ENCODE results near the gene AARS1.
A peak's percentile ranks its signal among the peaks of the same experiment; 100 is the strongest.
"Not testable (repeated sequence)": the region's sequence is repeated elsewhere in the genome, so short reads cannot be mapped to it uniquely, and the experiment has no call there.

Gene AARS1

DNA sequence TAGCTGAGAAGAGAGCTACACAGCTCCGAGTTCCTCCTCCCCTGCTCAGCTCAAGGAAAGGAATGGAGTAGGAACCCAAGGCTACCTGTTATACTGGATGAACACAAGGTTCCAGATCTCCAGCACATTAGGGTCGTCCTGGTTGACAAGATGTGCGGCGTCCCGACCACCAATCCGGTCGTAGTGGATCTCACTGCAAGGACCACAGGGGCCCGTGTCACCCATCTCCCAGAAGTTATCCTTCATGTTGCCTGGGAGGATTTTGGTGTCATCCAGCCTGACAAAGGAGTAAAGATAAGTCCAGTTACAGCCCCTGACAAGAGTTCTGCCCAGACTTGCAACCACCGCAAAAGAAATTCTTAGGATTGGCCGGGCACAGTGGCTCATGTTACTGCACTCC lies 17.6 kb downstream of the AARS1 start:
- DNase-seq (ENCODE audit: low spot score) = no peak

DNA sequence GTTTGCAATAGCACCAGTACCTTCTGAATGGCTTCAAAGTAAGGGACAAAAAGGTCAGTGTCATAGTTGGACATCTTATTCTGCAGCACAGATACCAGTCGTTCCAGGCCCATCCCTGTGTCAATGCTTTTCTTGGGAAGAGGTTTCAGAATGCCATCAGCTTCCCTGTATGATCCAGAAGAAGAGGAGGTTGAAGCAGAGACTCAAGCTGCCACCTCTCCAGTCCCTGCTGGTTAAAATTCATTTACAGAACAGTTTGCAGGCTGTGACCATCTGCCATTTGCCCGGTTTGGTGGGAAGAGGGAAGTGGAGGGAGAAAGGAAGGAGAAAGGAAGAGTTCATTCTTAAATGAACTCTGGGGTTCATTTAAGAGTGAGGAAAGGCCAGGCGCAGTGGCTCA lies 19.1 kb downstream of the AARS1 start:
- no peak for DNase-seq (ENCODE audit: low spot score)

DNA sequence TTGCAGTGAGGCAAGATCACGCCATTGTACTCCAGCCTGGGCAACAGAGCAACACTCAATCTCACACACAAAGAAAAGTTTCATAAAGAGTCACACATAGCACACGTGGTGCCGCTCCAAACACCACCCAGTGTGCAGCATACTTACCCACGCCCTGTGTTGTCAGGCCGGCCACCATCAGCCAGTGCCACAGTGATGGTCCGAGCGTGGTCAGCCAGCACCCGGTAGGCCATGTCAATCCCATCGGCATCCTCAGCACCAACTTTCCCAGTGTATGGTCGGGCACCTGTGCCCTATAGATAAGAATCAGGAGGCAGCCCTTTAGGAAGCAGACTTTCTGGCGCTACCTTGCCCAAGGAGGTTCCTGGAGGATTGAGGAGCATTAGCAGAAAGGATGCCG lies 19.8 kb downstream of the AARS1 start:
- DNase-seq (ENCODE audit: low spot score) = no peak

DNA sequence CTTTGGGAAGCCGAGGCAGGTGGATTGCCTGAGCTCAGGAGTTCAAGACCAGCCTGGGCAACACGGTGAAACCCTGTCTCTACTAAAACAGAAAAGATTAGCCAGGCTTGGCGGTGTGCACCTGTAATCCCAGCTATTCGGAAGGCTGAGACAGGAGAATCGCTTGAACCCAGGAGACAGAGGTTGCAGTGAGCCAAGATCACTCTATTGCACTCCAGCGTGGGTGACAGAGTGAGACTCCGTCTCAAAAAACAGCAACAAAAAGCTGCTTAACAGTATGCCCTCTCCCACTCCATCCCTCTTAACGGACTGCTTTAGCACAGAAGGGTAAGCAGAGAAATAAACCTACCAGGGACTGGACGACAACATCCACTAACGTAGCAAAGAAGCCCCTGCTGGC lies 21.4 kb downstream of the AARS1 start:
- DNase-seq (ENCODE audit: low spot score) = not testable (repeated sequence)

DNA sequence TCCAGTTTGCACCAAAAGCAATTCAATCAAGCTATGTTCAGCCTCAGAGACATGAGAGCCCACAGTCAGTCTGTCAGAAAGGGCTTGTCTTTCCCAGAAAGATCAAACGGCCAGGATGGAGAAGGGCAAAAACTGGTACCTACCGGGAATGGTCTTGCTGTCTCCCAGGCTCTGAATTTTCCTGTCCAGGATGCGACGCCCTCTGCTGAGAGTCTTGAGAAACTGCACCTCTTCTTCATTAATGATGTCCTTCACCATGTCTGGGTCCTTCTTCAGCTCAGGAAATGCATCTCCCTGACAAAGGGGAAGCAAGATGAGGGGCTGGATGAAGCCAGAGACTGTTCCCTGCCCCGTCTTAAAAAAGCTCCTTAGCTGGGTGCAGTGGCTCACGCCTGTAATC lies 21.8 kb downstream of the AARS1 start:
- DNase-seq (ENCODE audit: low spot score) = peak; percentile 75

DNA sequence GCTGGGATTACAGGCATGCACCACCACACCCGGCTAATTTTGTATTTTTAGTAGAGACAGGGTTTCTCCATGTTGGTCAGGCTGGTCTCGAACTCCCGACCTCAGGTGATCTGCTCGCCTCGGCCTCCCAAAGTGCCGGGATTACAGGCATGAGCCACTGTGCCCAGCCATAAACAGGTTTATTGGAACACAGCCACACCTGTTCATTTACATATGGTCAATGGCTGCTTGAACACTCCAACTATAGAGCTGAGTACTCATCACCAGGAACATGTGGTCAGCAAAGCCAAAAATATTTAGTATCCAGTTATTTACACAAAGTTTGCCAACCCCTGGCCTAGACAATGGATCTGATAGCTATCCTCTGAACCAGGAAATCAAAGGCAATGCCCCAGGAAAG lies 29.4 kb downstream of the AARS1 start:
- not testable (repeated sequence) for DNase-seq (ENCODE audit: low spot score)

DNA sequence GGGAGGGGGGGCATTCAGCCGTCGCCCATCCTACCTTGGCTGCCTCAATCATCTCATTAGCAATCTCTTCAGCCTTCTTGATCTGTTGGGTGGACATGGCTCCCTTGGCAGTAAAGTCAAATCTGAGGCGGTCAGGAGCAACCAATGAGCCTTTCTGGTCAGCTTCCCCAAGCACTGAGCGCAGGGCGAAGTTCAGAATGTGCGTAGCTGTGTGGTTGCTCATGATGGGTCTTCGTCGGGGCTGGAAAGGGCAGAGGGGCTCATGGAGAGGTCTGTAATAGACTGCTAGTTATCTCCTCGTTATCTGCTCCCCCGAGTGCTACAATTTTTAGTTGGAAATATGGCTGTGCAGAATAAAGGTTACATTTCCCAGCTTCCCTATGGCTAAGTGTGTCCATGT lies 30.4 kb downstream of the AARS1 start:
- DNase-seq (ENCODE audit: low spot score) = no peak

DNA sequence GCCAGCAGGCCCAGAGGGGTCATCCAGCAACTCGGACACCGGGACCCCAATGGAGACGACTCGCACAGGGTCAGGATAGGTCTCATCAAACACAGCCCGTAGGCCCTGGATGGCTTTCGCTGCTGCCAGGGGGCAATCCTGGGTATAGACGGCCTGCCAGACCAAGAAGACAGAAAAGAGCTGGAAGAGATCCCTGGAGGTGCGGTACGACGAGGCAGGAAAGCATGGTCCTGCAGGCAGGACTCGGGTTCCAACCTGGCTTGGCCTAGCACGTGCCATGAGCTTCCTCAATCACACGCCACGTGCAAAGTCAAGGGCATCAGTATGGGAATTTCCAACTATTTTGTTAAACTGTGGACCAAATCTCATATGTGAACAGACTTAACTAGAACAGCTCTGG lies 31.2 kb downstream of the AARS1 start:
- DNase-seq (ENCODE audit: low spot score) = no peak

DNA sequence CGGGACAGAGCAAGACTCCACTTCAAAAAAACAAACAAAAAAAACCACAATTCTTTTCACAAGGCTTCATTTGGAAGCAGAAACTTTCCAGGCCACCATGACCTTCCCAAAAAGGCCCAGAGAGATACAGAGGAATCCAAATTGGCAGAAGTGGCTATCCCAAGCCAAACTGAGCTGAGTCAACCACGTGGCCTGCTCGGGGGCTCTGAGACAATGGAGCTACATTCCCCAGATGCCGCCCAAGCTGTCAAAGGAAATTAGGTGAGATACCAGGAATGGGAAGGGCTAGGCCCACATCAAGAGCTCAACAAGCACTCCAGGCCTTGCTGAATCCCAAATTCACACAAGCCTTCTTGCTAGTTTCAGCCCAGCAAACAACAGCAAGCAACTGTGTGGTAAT lies 31.9 kb downstream of the AARS1 start:
- no peak for DNase-seq (ENCODE audit: low spot score)

DNA sequence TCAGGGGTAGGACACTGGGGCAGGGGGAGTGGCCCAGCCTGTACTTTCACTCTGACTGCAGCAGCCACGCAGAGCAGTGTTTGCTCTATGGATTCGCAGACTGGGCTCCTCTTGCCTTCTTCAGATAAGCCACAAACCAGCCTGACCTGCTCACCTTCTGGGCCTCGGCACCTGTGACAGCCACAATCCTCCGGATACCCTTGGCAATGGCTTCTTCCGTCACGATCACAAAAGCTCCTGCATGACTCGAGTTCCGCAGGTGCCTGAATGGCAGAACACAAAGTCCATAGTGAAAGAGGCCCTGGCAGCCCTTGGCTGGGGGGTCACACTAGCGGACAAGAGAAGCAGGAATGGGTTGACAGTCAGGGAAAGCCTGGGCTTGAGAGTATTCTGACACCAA lies 33.7 kb downstream of the AARS1 start:
- DNase-seq (ENCODE audit: low spot score) = no peak

DNA sequence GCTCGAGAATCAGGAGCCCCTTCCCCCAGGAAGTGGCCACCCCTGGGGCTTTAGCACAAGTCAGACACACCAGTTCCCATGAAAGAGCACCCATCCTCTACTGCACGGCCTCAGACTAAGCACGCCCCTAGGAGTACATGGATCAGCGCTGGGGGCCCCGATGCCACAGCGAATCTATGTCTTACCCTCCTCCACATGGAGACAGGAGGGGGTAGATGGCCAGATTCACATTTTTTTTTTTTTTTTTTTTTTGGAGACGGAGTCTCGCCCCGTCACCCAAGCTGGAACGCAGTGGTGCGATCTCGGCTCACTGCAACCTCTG lies 34.4 kb downstream of the AARS1 start:
- DNase-seq (ENCODE audit: low spot score) = no peak

DNA sequence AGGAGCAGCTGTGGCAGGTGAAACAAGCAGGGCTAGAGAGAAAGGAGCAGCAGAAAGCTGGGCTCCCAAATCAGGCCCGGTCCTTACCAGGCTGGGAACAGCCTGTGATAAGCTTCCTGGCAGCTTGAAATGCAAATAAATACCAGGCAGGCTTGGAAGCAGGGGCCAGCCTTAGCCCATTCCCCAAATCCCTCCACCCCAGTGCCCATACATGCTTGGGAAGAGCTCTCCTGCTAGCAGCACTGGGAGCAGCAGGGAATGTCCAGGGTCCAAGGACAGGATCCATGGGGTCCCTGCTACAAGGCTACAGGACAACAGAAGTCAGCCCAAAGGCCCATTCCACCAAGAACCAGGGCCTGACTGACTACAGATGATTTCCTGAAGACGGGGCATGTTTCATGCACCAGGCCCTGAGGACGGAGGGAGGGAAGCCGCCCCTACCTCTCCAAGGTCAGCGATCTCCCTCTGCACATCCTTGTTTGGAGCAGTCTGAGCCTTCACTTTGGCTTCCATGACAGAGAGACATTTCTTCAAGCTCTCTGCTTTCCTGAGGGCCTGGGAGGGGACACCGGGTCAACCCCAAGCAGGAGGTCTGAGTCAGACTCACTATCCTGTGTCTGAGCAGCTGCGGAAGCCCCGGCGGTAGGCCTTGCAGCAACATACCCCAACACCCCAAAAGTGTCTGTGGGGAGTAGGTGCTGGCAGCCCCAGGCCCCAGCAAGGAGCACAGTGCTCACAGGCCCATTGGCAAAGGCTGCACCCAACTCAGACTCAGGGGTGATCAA lies 34.9 kb downstream of the AARS1 start:
- no peak for DNase-seq (ENCODE audit: low spot score)

DNA sequence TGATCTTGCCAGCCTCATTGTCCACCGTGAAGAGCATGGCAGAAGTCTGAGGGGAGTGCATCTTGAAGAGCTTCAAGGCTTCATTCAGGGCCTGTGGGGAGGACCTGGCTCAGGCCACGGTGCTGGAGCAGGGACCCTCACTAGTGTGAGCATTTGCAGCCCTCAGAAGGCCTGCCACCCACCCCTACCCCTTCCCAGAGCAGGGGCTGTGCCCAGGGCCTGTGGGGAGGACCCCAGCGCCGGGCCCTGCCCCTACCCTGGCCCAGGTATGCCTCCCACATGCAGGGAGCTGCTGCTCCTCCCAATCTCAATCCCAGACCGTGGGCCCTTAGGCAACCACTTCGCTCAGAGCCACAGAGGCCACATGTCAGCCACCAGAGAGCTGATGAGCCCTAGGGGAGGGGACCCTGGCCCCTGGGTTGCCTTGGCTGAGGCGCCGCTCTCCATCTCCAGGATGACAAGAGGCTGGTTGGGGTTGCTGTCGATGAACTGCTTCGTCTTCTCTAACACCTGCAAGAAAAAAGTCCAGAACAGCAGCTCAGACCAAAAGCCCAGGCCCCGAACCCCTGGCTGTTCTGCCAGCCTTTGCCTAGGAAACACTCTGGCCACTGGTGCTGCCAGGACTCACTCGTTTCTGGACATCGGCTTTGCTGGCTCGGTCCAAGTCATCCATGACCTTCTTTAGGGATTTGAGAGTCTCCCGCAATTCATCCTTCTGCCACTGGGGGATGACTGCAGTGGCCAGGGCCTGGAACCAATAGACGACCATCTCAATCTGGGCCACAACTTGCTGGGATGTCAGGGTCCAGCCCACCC lies 35.8 kb downstream of the AARS1 start:
- DNase-seq (ENCODE audit: low spot score) = peak; percentile 70

DNA sequence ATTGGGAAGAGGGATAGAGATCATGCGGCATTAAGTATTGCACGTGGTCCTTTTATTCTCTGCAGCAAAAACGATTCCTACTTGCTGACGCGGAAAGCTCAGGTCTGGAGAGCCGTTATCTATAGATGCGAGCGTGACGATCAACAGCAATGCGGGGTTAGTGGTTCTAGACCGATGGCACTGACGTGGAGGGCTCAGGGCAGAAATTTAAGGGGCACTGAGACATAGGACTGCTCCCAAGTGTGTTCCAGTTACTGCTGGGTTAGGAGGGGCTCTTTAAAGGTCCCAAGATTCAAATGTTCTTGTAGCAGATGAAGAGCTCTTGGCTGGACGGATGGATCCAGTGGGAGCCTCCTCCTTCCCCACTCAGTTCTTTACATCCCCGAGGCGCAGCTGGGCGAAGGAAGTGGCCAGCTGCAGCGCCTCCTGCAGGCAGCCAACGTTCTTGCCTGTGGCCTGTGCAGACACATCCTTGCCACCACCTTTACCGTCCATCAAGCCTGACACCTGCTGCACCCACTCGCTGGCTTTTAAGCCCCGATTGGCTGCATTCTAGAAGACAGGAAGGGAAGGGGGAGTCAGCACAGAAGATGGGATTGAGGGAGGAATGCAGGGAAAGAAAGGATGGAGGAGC lies 36.8 kb downstream of the AARS1 start:
- DNase-seq (ENCODE audit: low spot score) = peak; percentile 59

DNA sequence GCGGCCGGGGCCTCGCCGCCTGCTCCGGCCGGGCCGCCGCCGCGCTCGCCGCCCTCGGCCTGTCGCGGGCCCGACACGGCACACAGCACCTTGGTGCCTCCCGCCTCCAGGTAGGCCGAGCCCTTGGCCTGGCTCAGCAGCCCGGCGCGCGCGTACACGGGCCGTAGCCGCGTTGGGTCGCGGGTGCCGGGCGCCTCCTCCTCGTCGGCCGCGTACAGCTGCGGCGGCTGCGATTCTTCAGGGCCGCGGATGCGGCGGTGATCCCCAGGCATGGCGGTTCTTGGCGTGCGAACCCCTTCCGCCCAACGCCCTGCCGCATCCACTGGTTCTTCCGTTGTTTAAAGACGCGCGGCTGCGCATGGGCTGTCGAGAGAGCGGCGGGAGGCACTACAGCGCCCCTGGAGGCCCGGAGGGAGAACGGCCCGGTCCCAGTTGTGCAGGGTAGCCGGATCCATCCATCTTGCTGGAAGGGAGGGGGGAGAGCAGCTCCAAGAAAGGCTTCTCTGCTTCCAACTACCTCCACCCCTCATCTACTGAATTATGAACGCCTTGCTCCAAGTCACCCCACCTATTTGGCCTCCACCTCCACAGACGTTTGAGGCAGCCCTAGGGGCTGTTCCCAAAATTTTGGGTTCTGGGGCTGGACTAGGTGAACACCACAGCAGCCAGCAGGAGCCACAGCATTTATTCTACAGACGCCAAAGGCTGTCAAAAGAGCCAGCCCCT lies 37.5 kb downstream of the AARS1 start, which contains the start of gene EXOSC6:
TSS of gene EXOSC6 (minus strand) at position 312 of the 726 bp plus-strand sequence. CDS start at position 272, 40 bp downstream.
- peak; percentile 95 for DNase-seq (ENCODE audit: low spot score)

DNA sequence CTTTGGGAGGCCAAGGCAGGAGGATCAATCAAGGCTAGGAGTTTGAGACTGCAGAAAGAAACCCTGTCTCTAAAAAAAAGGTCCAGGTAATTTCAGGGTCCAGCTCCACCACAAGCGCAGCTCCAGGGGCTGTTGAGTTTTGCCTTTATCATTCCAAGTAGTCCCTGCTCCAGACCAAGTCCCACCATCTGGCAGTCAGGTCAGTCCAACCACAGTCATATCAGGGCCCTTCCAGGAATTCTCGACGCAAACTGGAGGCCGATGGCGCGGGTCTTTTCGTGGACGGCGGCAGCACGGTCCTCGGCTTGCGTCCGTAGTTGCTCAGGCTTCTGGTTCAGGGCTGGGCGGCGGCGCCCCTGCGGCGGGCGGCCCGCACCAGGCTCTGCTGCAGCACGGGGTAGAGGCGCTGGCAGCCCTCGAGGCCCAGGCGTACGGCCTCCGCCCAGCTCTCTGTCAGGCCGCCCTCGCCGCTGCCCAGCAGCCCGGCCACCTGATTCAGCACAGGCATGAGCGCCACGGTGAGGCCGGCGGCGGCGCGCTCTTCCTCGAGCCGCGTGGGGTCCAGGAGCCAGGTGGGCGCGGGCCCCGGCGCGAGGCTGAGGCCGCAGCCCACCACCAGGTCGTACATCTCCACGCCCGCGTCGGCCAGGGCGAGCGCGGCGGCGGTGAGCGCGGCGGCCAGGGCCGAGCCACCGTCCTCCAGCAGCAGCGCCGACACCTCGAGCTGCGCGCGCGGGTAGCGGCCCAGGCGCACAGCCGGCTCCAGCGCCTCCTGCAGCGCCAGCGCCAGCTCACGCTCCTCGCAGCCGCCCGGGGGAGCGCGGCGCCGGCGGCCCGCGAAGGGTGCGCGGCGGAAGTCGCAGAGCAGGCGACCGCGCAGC lies 38.3 kb downstream of the AARS1 start:
- DNase-seq (ENCODE audit: low spot score) = peak; percentile 67

DNA sequence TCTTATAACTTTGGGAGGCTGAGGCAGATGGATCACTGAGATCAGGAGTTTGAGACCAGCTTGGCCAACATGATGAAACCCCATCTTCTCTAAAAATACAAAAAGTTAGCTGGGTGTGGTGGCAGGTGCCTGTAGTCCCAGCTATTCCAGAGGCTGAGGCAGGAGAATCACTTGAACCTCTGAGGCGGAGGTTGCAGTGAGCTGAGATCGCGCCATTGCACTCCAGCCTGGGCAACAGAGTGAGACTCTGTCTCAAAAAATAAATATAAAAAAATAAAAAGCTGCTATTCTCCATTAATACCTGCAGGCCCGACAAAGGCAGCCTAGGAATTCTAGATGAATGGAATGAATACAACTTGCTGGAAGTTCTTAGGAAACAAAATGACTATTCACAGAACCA lies 39.6 kb downstream of the AARS1 start:
- DNase-seq (ENCODE audit: low spot score) = not testable (repeated sequence)

DNA sequence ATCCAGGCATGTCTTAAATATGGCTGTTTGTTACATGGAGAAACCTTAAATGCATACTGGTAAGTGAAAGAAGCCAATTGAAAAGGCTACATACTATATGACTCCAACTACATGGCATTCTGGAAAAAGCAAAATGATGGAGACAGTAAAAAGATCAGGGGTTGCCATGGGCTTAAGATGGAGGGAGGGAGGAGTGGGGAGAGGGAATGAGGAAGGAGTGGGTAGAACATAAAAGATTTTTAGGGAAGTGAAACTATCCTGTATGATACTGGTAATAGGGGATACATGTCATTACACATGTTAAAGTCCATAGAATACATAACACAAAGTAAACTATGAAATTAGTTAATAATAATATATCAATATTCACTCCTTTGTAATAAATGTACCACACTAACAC lies 50.5 kb downstream of the AARS1 start:
- DNase-seq (ENCODE audit: low spot score) = not testable (repeated sequence)

DNA sequence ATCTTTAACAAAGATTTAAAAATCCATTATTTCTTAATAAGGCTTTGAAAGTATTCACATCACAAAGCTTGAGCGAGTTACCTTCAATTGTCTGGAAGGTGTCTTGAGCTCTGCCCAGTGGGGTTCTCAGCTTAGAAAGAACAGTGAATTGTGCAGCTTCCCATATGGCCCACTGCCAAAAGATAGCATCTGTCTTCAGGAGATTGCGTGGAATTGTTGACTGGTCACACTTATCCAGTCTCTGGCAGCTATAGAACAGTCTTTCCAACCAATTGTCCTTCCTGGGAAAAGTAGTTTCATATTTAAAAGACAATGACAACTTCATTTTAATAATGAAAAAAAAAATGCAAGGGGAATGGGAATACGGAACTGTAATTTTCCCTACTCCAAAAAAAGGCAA lies 57.5 kb downstream of the AARS1 start:
- not testable (repeated sequence) for DNase-seq (ENCODE audit: low spot score)

DNA sequence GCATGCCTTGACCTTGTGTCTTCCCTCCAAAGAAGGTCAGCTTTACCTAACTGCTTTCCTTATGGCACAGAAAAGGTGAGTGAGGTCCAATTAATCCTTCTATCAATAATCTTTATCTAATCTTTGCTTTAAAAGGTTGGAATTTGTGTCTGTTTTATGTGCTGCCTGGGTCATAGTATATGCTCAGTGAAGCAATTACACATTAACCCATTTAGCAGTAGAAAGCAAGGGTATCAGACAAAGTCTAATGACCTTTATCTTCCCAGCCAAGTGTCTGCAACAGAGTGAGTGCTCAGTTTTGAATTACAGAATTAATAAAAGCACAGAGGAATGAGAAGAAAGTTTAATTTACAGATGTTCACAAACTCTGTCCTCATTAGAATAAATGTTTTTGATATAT lies 63.3 kb downstream of the AARS1 start:
- not testable (repeated sequence) for DNase-seq (ENCODE audit: low spot score)

DNA sequence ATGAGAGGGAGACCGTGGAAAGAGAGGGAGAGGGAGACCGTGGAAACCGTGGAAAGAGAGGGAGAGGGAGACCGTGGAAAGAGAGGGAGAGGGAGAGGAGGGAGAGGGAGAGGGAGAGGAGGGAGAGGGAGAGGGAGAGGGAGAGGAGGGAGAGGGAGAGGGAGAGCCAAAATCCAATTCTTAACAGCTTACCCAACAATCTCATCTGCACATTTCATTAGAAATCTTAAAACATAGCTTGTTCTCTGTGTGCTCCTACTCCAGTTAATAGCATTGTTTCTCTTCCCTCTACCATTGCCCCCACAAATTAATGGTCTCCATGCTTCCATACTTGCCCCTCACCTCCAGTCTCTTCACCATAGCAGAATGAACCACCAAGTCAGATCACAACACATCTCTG lies 63.9 kb downstream of the AARS1 start:
- not testable (repeated sequence) for DNase-seq (ENCODE audit: low spot score)
